Trophoblast cell (in vitro differentiated cells and primary cell): ENCODE results near the gene P2RY6.

ENCODE experiments used
- DNase-seq, 2 donors: peaks; one replicate each; pipeline ENCODE4 v3.0.0-alpha.2; 2016
- H2AFZ ChIP-seq: 2 replicates; pipeline ENCODE4 v1.6.1; 2013; ENCODE audit warnings: low read length, moderate library complexity, mild to moderate bottlenecking; ENCODE audit not compliant: insufficient read depth, poor library complexity
- H2AK5ac ChIP-seq: 2 replicates; pipeline ENCODE4 v1.6.1; 2013; ENCODE audit warnings: mild to moderate bottlenecking, low read length
- H2BK120ac ChIP-seq: 2 replicates; pipeline ENCODE4 v1.6.1; 2013; ENCODE audit warnings: low read length, mild to moderate bottlenecking, moderate library complexity; ENCODE audit not compliant: insufficient read depth, poor library complexity
- H2BK12ac ChIP-seq: 2 replicates; pipeline ENCODE4 v1.6.1; 2013; ENCODE audit warnings: mild to moderate bottlenecking, low read length, moderate library complexity
- H2BK5ac ChIP-seq: 2 replicates; pipeline ENCODE4 v1.6.1; 2013; ENCODE audit warnings: low read length, low read depth, moderate library complexity, mild to moderate bottlenecking; ENCODE audit not compliant: poor library complexity
- H3K14ac ChIP-seq: 2 replicates; pipeline ENCODE4 v1.6.1; 2013; ENCODE audit warnings: mild to moderate bottlenecking, low read length
- H3K18ac ChIP-seq: 2 replicates; pipeline ENCODE4 v1.6.1; 2013; ENCODE audit warnings: mild to moderate bottlenecking, low read length
- H3K23ac ChIP-seq: 2 replicates; pipeline ENCODE4 v1.6.1; 2013; ENCODE audit warnings: low read length
- H3K27ac ChIP-seq: 2 replicates; pipeline ENCODE4 v1.5.1; 2013; ENCODE audit warnings: low read depth, mild to moderate bottlenecking, inconsistent platforms, low read length, moderate library complexity
- H3K27me3 ChIP-seq: 2 replicates; pipeline ENCODE4 v1.6.1; 2013; ENCODE audit warnings: inconsistent platforms, mild to moderate bottlenecking, low read length, moderate library complexity; ENCODE audit not compliant: insufficient read depth
- H3K36me3 ChIP-seq, 2 experiments: 1 replicate in 1 of 2; 2 replicates in 1 of 2; pipeline ENCODE4 v1.6.1; 2013; ENCODE audit warnings: low read length in 2 of 2, mild to moderate bottlenecking in 2 of 2, moderate library complexity in 1 of 2; ENCODE audit not compliant: insufficient read depth in 2 of 2, control insufficient read depth in 1 of 2
- H3K4ac ChIP-seq: 2 replicates; pipeline ENCODE4 v1.6.1; 2013; ENCODE audit warnings: low read depth, mild to moderate bottlenecking, low read length, moderate library complexity
- H3K4me1 ChIP-seq, 2 experiments: 1 replicate in 1 of 2; 2 replicates in 1 of 2; pipeline ENCODE4 v1.6.1; 2013; ENCODE audit warnings: low read length in 2 of 2, mild to moderate bottlenecking in 2 of 2, moderate library complexity in 1 of 2; ENCODE audit not compliant: insufficient read depth in 2 of 2, control insufficient read depth in 1 of 2
- H3K4me2 ChIP-seq: 2 replicates; pipeline ENCODE4 v1.6.1; 2013; ENCODE audit warnings: inconsistent platforms, mild to moderate bottlenecking, low read length, moderate library complexity
- H3K4me3 ChIP-seq: 2 replicates; pipeline ENCODE4 v1.5.1; 2013; ENCODE audit warnings: mild to moderate bottlenecking, low read depth, low read length, inconsistent platforms
- H3K79me1 ChIP-seq: one replicate; pipeline ENCODE4 v1.6.1; 2013; ENCODE audit warnings: low read length
- H3K79me2 ChIP-seq: 2 replicates; pipeline ENCODE4 v1.6.1; 2013; ENCODE audit warnings: low read length, mild to moderate bottlenecking; ENCODE audit not compliant: control insufficient read depth, insufficient read depth, poor library complexity
- H3K9ac ChIP-seq: 2 replicates; pipeline ENCODE4 v1.6.1; 2013; ENCODE audit warnings: mild to moderate bottlenecking, low read length
- H3K9me3 ChIP-seq: 2 replicates; pipeline ENCODE4 v1.6.1; 2013; ENCODE audit warnings: low read depth, mild to moderate bottlenecking, control low read depth, inconsistent platforms, low read length; ENCODE audit not compliant: insufficient read depth
- H4K12ac ChIP-seq: 2 replicates; pipeline ENCODE4 v1.6.1; 2013; ENCODE audit warnings: low read depth, mild to moderate bottlenecking, low read length, moderate library complexity
- H4K8ac ChIP-seq: 2 replicates; pipeline ENCODE4 v1.6.1; 2013; ENCODE audit warnings: low read depth, mild to moderate bottlenecking, low read length, moderate library complexity
- H4K91ac ChIP-seq: one replicate; pipeline ENCODE4 v1.6.1; 2013; ENCODE audit warnings: low read depth, mild to moderate bottlenecking, low read length, moderate library complexity
- WGBS: extraction: QIAGEN DNeasy Blood & Tissue Kit; methylation state at CpG from one replicate; pipeline ENCODE4 v1.1.7; 2013; ENCODE audit warnings: missing lambda C conversion rate; ENCODE audit not compliant: insufficient read length, insufficient coverage; ENCODE audit errors: extremely low coverage; 5-methylcytosine and 5-hydroxymethylcytosine counted together

P2RY6 gene

GRCh38 chr11:73249304-73249703 is 22.8 kb upstream of the P2RY6 start:
- Histone ChIP-seq H3K36me3 (no peaks in the 10 kb centered on the region), H2AK5ac (no peak overlapping the region), H3K14ac (no peak overlapping the region), H3K18ac (no peak overlapping the region), H3K23ac (no peak overlapping the region), H2BK5ac (peak overlapping the region; percentile 15), H3K4me1 (peaks cover 23 to 28% of the 10 kb centered on the region in 2 experiments), H3K27me3 (no peaks in the 10 kb centered on the region), H3K4me2 (no peak overlapping the region), H3K9ac (no peak overlapping the region), H3K4me3 (no peak overlapping the region), H4K8ac (no peak overlapping the region), H3K9me3 (no peaks in the 10 kb centered on the region), H4K91ac (no peak overlapping the region), H3K79me1 (peaks cover 10% of the 10 kb centered on the region), H3K27ac (peak overlapping the region; percentile 70), H2BK12ac (no peak overlapping the region), H2BK120ac (no peak overlapping the region), H4K12ac (no peak overlapping the region), H2AFZ (no peak overlapping the region), H3K4ac (no peak overlapping the region), H3K79me2 (no peaks in the 10 kb centered on the region)
- peak; percentile 72 to 82 for DNase-seq
- WGBS, result no CpG with 5 or more reads among the region's 5 CpGs

DNA sequence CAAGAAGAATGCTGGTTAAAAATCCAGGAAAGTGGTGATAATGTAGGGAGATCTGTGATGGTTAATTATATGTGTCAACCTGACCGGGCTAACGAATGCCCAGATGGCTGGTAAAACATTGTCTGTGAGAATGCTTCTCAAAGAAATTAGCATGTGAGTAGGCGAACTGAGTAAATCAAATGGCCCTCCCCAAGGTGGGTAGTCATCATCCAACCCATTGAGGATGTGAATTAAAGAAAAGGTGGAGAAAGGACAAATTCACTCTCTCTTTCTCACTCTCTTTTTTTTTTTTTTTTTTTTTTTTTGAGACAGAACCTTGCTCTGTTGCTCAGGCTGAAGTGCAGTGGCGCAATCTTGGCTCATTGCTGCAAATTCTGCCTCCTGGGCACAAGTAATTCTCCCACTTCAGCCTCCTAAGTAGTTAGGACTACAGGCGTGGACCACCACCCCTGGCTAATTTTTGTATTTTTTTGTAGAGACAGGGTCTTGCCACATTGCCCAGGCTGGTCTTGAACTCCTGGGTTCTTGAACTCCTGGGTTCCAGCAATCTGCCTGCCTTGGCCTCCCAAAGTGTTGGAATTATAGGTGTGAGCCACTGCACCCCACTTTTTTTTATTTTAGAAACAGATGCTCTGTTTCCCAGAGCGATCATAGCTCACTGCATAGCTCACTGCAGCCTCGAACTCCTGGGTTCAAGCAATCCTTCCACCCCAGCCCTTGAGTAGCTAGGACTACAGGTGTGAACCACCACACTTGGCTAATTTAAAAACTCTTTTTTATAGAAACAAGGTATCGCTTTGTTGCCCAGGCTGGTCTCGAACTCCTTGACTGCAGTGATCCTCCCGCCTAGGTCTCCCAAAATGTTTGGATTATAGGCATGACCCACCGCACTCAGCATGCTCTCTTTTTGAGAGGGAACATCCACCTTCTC is 22.0 kb upstream of the P2RY6 start:
- Histone ChIP-seq H3K9ac (no peak overlapping the region), H2AFZ (no peak overlapping the region), H4K8ac (peak overlapping the region; percentile 29), H2BK12ac (peak overlapping the region; percentile 89), H3K79me2 (no peaks in the 10 kb centered on the region), H3K4me2 (no peak overlapping the region), H3K27me3 (no peaks in the 10 kb centered on the region), H3K9me3 (no peaks in the 10 kb centered on the region), H3K4ac (no peak overlapping the region), H3K4me3 (no peak overlapping the region), H2BK5ac (peak overlapping the region; percentile 52), H3K79me1 (peaks cover 5% of the 10 kb centered on the region), H3K27ac (peak overlapping the region; percentile 70), H3K4me1 (peaks cover 19 to 23% of the 10 kb centered on the region in 2 experiments), H4K91ac (peak overlapping the region; percentile 66), H3K36me3 (no peaks in the 10 kb centered on the region), H4K12ac (no peak overlapping the region), H2AK5ac (peak overlapping the region; percentile 79), H3K18ac (peak overlapping the region; percentile 56), H2BK120ac (peak overlapping the region; percentile 79), H3K14ac (peak overlapping the region; percentile 57), H3K23ac (no peak overlapping the region)
- WGBS, result no CpG with 5 or more reads among the region's 11 CpGs
- DNase-seq, result peak; percentile 38 to 42

DNA sequence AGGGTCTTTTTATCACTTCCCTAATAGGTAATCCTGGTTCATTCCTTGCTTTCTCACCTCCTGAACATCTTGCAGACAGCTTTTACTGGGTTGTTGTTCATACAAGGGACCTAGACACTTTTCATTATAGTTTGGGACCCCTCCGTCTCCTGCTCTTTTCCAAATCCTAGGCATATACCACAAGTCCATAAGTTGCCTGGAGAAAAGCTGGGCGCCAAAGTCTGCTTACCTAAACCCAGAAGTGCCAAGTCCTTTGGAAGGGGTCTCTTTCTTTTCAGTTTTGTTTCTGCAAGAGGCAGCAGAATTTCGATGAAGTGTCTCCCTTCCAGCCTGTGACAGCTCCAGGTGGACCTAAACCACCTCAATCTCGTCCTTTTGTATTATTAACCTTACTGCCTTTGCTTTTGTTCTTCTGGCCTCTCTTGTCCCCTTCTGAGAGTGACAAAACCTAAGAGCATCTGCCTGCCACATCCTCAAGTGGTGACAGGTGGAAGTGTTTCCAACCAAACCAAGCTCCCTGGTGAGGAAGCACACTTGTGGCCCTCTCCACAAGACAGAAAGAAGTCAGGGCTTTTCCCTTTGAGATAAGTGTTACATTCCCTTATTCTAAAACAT is 19.5 kb upstream of the P2RY6 start:
- H3K14ac ChIP-seq, result no peak overlapping the region
- no peak overlapping the region for H3K27ac ChIP-seq
- H2AK5ac ChIP-seq, result no peak overlapping the region
- H3K36me3 ChIP-seq, result no peaks in the 10 kb centered on the region
- H3K23ac ChIP-seq, result no peak overlapping the region
- peaks cover 15 to 21% of the 10 kb centered on the region in 2 experiments for H3K4me1 ChIP-seq
- no peak overlapping the region for H3K18ac ChIP-seq
- no peaks in the 10 kb centered on the region for H3K9me3 ChIP-seq
- H4K91ac ChIP-seq, result no peak overlapping the region
- H3K9ac ChIP-seq, result no peak overlapping the region
- H3K4ac ChIP-seq, result no peak overlapping the region
- H3K4me3 ChIP-seq, result no peak overlapping the region
- H2BK5ac ChIP-seq, result no peak overlapping the region
- no peak overlapping the region for H2AFZ ChIP-seq
- H3K79me1 ChIP-seq, result peaks cover 8% of the 10 kb centered on the region
- no peak overlapping the region for H2BK120ac ChIP-seq
- H4K8ac ChIP-seq, result no peak overlapping the region
- H3K27me3 ChIP-seq, result no peaks in the 10 kb centered on the region
- H3K4me2 ChIP-seq, result no peak overlapping the region
- no peak for DNase-seq
- H4K12ac ChIP-seq, result no peak overlapping the region
- no peaks in the 10 kb centered on the region for H3K79me2 ChIP-seq
- no peak overlapping the region for H2BK12ac ChIP-seq
- WGBS, result no CpG with 5 or more reads among the region's 4 CpGs

GRCh38 chr11:73257342-73258103 is 14.6 kb upstream of the P2RY6 start:
- H3K79me1 ChIP-seq, result peaks cover 6% of the 10 kb centered on the region
- H3K27me3 ChIP-seq, result no peaks in the 10 kb centered on the region
- H2AK5ac ChIP-seq, result peak overlapping the region; percentile 21
- no peak overlapping the region for H3K4ac ChIP-seq
- no peak overlapping the region for H3K9ac ChIP-seq
- H2BK12ac ChIP-seq, result peak overlapping the region; percentile 81
- H3K4me2 ChIP-seq, result no peak overlapping the region
- no peaks in the 10 kb centered on the region for H3K36me3 ChIP-seq
- peak overlapping the region; percentile 39 for H2BK120ac ChIP-seq
- no peak overlapping the region for H4K8ac ChIP-seq
- no peak overlapping the region for H2BK5ac ChIP-seq
- no peak overlapping the region for H3K23ac ChIP-seq
- H3K4me1 ChIP-seq, result peaks cover 9 to 12% of the 10 kb centered on the region in 2 experiments
- no peak overlapping the region for H2AFZ ChIP-seq
- H4K12ac ChIP-seq, result no peak overlapping the region
- peak; percentile 89 to 91 for DNase-seq
- H3K27ac ChIP-seq, result peak overlapping the region; percentile 6
- peak overlapping the region; percentile 64 for H4K91ac ChIP-seq
- no peak overlapping the region for H3K4me3 ChIP-seq
- no CpG with 5 or more reads among the region's 6 CpGs for WGBS
- no peaks in the 10 kb centered on the region for H3K79me2 ChIP-seq
- H3K14ac ChIP-seq, result no peak overlapping the region
- H3K18ac ChIP-seq, result no peak overlapping the region
- H3K9me3 ChIP-seq, result no peaks in the 10 kb centered on the region
